Amniotic stem cell (primary cell): Measurements from ENCODE around the gene AGXT2.

Source experiments
- DNase-seq: peaks from one replicate; lab custom pipeline; 2025; lab: John Stamatoyannopoulos, UW

AGXT2 gene

GRCh38 chr5:35047785-35048404, at the start of gene AGXT2:
Gene AGXT2, minus strand, starts transcription at chr5:35047949. Its CDS starts 57 bp downstream, at chr5:35047892.
- DNase-seq, result no peak

- no peak for DNase-seq
Observed at GRCh38 chr5:35096932-35097331, 49.2 kb upstream of the AGXT2 start.

- DNase-seq, result no peak
Observed at GRCh38 chr5:35096216-35096615, 48.5 kb upstream of the AGXT2 start.

GRCh38 chr5:35095366-35095765, 47.6 kb upstream of the AGXT2 start:
- no peak for DNase-seq

- no peak for DNase-seq
Observed at GRCh38 chr5:35094948-35095347, 47.2 kb upstream of the AGXT2 start.

GRCh38 chr5:35092703-35093102, 45.0 kb upstream of the AGXT2 start:
- DNase-seq, result no peak

- no peak for DNase-seq
Observed at GRCh38 chr5:35091704-35092103, 44.0 kb upstream of the AGXT2 start.

GRCh38 chr5:35089334-35090314, 41.9 kb upstream of the AGXT2 start:
- DNase-seq, result peak; percentile 32

GRCh38 chr5:35087991-35088390, 40.2 kb upstream of the AGXT2 start:
- no peak for DNase-seq

- DNase-seq, result no peak
Observed at GRCh38 chr5:35083150-35083549, 35.4 kb upstream of the AGXT2 start.

GRCh38 chr5:35082530-35082929, 34.8 kb upstream of the AGXT2 start:
- no peak for DNase-seq

GRCh38 chr5:35081134-35081533, 33.4 kb upstream of the AGXT2 start:
- DNase-seq, result no peak

- DNase-seq, result no peak
Observed at GRCh38 chr5:35073160-35073559, 25.4 kb upstream of the AGXT2 start.

- no peak for DNase-seq
Observed at GRCh38 chr5:35069188-35069587, 21.4 kb upstream of the AGXT2 start.

GRCh38 chr5:35067985-35068384, 20.2 kb upstream of the AGXT2 start:
- DNase-seq, result no peak

- DNase-seq, result no peak
Observed at GRCh38 chr5:35066260-35066795, 18.6 kb upstream of the AGXT2 start.

- DNase-seq, result no peak
Observed at GRCh38 chr5:35063414-35063813, 15.7 kb upstream of the AGXT2 start.

- DNase-seq, result no peak
Observed at GRCh38 chr5:35061211-35061770, 13.5 kb upstream of the AGXT2 start.

- DNase-seq, result no peak
Observed at GRCh38 chr5:35060236-35060635, 12.5 kb upstream of the AGXT2 start.

- DNase-seq, result no peak
Observed at GRCh38 chr5:35059251-35059650, 11.5 kb upstream of the AGXT2 start.

GRCh38 chr5:35058374-35058788, 10.6 kb upstream of the AGXT2 start:
- DNase-seq, result no peak

GRCh38 chr5:35056686-35057085, 8.9 kb upstream of the AGXT2 start:
- no peak for DNase-seq

GRCh38 chr5:35052838-35053237, 5.1 kb upstream of the AGXT2 start:
- DNase-seq, result no peak
